ENCODE data around the gene TCEA3.

- TF ChIP-seq, protein P1, sequence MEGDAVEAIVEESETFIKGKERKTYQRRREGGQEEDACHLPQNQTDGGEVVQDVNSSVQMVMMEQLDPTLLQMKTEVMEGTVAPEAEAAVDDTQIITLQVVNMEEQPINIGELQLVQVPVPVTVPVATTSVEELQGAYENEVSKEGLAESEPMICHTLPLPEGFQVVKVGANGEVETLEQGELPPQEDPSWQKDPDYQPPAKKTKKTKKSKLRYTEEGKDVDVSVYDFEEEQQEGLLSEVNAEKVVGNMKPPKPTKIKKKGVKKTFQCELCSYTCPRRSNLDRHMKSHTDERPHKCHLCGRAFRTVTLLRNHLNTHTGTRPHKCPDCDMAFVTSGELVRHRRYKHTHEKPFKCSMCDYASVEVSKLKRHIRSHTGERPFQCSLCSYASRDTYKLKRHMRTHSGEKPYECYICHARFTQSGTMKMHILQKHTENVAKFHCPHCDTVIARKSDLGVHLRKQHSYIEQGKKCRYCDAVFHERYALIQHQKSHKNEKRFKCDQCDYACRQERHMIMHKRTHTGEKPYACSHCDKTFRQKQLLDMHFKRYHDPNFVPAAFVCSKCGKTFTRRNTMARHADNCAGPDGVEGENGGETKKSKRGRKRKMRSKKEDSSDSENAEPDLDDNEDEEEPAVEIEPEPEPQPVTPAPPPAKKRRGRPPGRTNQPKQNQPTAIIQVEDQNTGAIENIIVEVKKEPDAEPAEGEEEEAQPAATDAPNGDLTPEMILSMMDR (IDR thresholded peaks at IDR 0.05; ENCODE audit: extremely low read depth in 1 of 2, insufficient read depth in 1 of 2, low read depth in 1 of 2, low read length in 2 of 2): no peak
- TF ChIP-seq GATA2 (IDR thresholded peaks at IDR 0.05; ENCODE audit: insufficient read depth, insufficient read length, low read depth, low read length) (no peak), EZH2 (IDR thresholded peaks at IDR 0.05; ENCODE audit: borderline replicate concordance, low read depth, low read length, severe bottlenecking) (no peak), POLR2AphosphoS5 (IDR thresholded peaks at IDR 0.05; ENCODE audit: insufficient read depth, low read depth, low read length) (no peak)
- TF ChIP-seq, protein P2, sequence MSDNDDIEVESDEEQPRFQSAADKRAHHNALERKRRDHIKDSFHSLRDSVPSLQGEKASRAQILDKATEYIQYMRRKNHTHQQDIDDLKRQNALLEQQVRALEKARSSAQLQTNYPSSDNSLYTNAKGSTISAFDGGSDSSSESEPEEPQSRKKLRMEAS (IDR thresholded peaks at IDR 0.05; ENCODE audit: insufficient read depth, insufficient read length): no peak
Measured at GRCh38 chr1:23352096-23352695, 72.4 kb downstream of the TCEA3 start.
